Activated T-helper 17 cell treated with anti-CD3 and anti-CD28 coated beads, Interleukin-2, amount 50 U/mL, for 72 hours (primary cell): ENCODE measurements around the gene EPG5. TPM values are rescaled to one million over a fixed set of nuclear protein-coding genes. Genes with fewer than 3 reads are reported as not detected.
"Not testable (repeated sequence)": the region's sequence is repeated elsewhere in the genome, so short reads cannot be mapped to it uniquely, and the experiment has no call there.

Experiments used
- ATAC-seq: fragments of 150-1000 bp; cut with Tn5 transposase; replicated peaks from 2 replicates; pipeline ENCODE4 v1.10.0; 2021; ENCODE audit warnings: mild to moderate bottlenecking, moderate library complexity
- H3K27ac Mint-ChIP-seq: one replicate; pipeline ENCODE4 v1.8.0; 2022; ENCODE audit warnings: mixed read lengths
- H3K27me3 Mint-ChIP-seq: one replicate; pipeline ENCODE4 v1.8.0; 2022; ENCODE audit warnings: mixed read lengths
- H3K36me3 Mint-ChIP-seq: one replicate; pipeline ENCODE4 v1.8.0; 2022; ENCODE audit warnings: low read depth, mild to moderate bottlenecking, mixed read lengths
- H3K4me1 Mint-ChIP-seq: one replicate; pipeline ENCODE4 v1.8.0; 2022; ENCODE audit warnings: mixed read lengths
- H3K4me3 Mint-ChIP-seq: one replicate; pipeline ENCODE4 v1.8.0; 2022; ENCODE audit warnings: mild to moderate bottlenecking, mixed read lengths
- H3K9me3 Mint-ChIP-seq: one replicate; pipeline ENCODE4 v1.8.0; 2022; ENCODE audit warnings: mixed read lengths
- total RNA-seq, 2 donors: library from RNA; stranded (reverse); gene quantifications; one replicate each; pipeline ENCODE4 v1.2.3, GENCODE V29; 2022

The EPG5 gene
- total RNA-seq, 2 donors from 2014 or later: 22.9 to 24.0 TPM

GRCh38 chr18:45856531-45856930 lies 110.6 kb downstream of the EPG5 start:
- no peak overlapping the region for H3K4me3 Mint-ChIP-seq
- no peak for ATAC-seq
- H3K4me1 Mint-ChIP-seq: peaks cover 5% of the 10 kb centered on the region
- H3K9me3 Mint-ChIP-seq: no peaks in the 10 kb centered on the region
- no peak overlapping the region for H3K27ac Mint-ChIP-seq
- no peaks in the 10 kb centered on the region for H3K27me3 Mint-ChIP-seq
- H3K36me3 Mint-ChIP-seq: peaks cover 100% of the 10 kb centered on the region

- H3K36me3 Mint-ChIP-seq: peaks cover 99% of the 10 kb centered on the region
These were observed 113.0 kb downstream of the EPG5 start for GRCh38 chr18:45854036-45854586.

GRCh38 chr18:45852631-45853030 lies 114.5 kb downstream of the EPG5 start:
- peak overlapping the region; percentile 4 for H3K27ac Mint-ChIP-seq
- H3K27me3 Mint-ChIP-seq: no peaks in the 10 kb centered on the region
- H3K4me1 Mint-ChIP-seq: peaks cover 5% of the 10 kb centered on the region
- H3K9me3 Mint-ChIP-seq: no peaks in the 10 kb centered on the region
- H3K4me3 Mint-ChIP-seq: no peak overlapping the region
- ATAC-seq: no peak
- peaks cover 87% of the 10 kb centered on the region for H3K36me3 Mint-ChIP-seq

More at GRCh38 chr18:45854036-45854586, 113.0 kb downstream of the EPG5 start:
- Mint-ChIP-seq H3K9me3 (no peaks in the 10 kb centered on the region), H3K4me1 (peaks cover 5% of the 10 kb centered on the region), H3K27ac (peak overlapping the region; percentile 4), H3K4me3 (no peak overlapping the region), H3K27me3 (no peaks in the 10 kb centered on the region)
- no peak for ATAC-seq

GRCh38 chr18:45851161-45851925 lies 115.8 kb downstream of the EPG5 start:
- ATAC-seq: no peak
- peaks cover 5% of the 10 kb centered on the region for H3K4me1 Mint-ChIP-seq
- H3K9me3 Mint-ChIP-seq: no peaks in the 10 kb centered on the region
- H3K4me3 Mint-ChIP-seq: no peak overlapping the region
- H3K27me3 Mint-ChIP-seq: no peaks in the 10 kb centered on the region
- H3K36me3 Mint-ChIP-seq: peaks cover 74% of the 10 kb centered on the region
- peak overlapping the region; percentile 29 for H3K27ac Mint-ChIP-seq

- Mint-ChIP-seq H3K36me3 (peaks cover 61% of the 10 kb centered on the region), H3K4me1 (peaks cover 5% of the 10 kb centered on the region), H3K4me3 (no peak overlapping the region), H3K27ac (no peak overlapping the region), H3K9me3 (no peaks in the 10 kb centered on the region), H3K27me3 (no peaks in the 10 kb centered on the region)
- ATAC-seq: peak; percentile 28
These were observed 117.1 kb downstream of the EPG5 start for GRCh38 chr18:45850021-45850420.

GRCh38 chr18:45849529-45849928 lies 117.6 kb downstream of the EPG5 start:
- H3K4me3 Mint-ChIP-seq: no peak overlapping the region
- H3K36me3 Mint-ChIP-seq: peaks cover 56% of the 10 kb centered on the region
- peaks cover 5% of the 10 kb centered on the region for H3K4me1 Mint-ChIP-seq
- peak; percentile 52 for ATAC-seq
- no peaks in the 10 kb centered on the region for H3K27me3 Mint-ChIP-seq
- no peaks in the 10 kb centered on the region for H3K9me3 Mint-ChIP-seq
- H3K27ac Mint-ChIP-seq: no peak overlapping the region

GRCh38 chr18:45848643-45849042 lies 118.5 kb downstream of the EPG5 start:
- not testable (repeated sequence) for H3K4me3 Mint-ChIP-seq, H3K27me3 Mint-ChIP-seq, H3K9me3 Mint-ChIP-seq, H3K27ac Mint-ChIP-seq, ATAC-seq, H3K4me1 Mint-ChIP-seq
- peaks cover 47% of the 10 kb centered on the region for H3K36me3 Mint-ChIP-seq

GRCh38 chr18:45847119-45847518 lies 120.0 kb downstream of the EPG5 start:
- Mint-ChIP-seq H3K27me3 (no peaks in the 10 kb centered on the region), H3K9me3 (no peaks in the 10 kb centered on the region), H3K27ac (no peak overlapping the region), H3K4me3 (no peak overlapping the region), H3K4me1 (no peaks in the 10 kb centered on the region), H3K36me3 (peaks cover 32% of the 10 kb centered on the region)
- ATAC-seq: no peak

GRCh38 chr18:45845410-45845809 lies 121.7 kb downstream of the EPG5 start:
- H3K4me3 Mint-ChIP-seq: no peak overlapping the region
- no peaks in the 10 kb centered on the region for H3K9me3 Mint-ChIP-seq
- H3K27me3 Mint-ChIP-seq: no peaks in the 10 kb centered on the region
- no peak overlapping the region for H3K27ac Mint-ChIP-seq
- H3K4me1 Mint-ChIP-seq: peaks cover 5% of the 10 kb centered on the region
- ATAC-seq: no peak
- H3K36me3 Mint-ChIP-seq: peaks cover 15% of the 10 kb centered on the region

- no peak for ATAC-seq
- Mint-ChIP-seq H3K4me1 (peaks cover 5% of the 10 kb centered on the region), H3K36me3 (peaks cover 10% of the 10 kb centered on the region), H3K4me3 (no peak overlapping the region), H3K9me3 (no peaks in the 10 kb centered on the region), H3K27ac (no peak overlapping the region), H3K27me3 (no peaks in the 10 kb centered on the region)
These were observed 122.2 kb downstream of the EPG5 start for GRCh38 chr18:45844938-45845337.

- no peaks in the 10 kb centered on the region for H3K36me3 Mint-ChIP-seq
- H3K27me3 Mint-ChIP-seq: peaks cover 13% of the 10 kb centered on the region
These were observed 124.1 kb downstream of the EPG5 start for GRCh38 chr18:45843019-45843418.

GRCh38 chr18:45841765-45842442 lies 125.2 kb downstream of the EPG5 start:
- no peaks in the 10 kb centered on the region for H3K36me3 Mint-ChIP-seq
- H3K9me3 Mint-ChIP-seq: no peaks in the 10 kb centered on the region
- H3K4me3 Mint-ChIP-seq: no peak overlapping the region
- ATAC-seq: no peak
- peaks cover 17% of the 10 kb centered on the region for H3K27me3 Mint-ChIP-seq
- H3K4me1 Mint-ChIP-seq: peaks cover 9% of the 10 kb centered on the region
- no peak overlapping the region for H3K27ac Mint-ChIP-seq

More at GRCh38 chr18:45843019-45843418, 124.1 kb downstream of the EPG5 start:
- Mint-ChIP-seq H3K4me3 (no peak overlapping the region), H3K27ac (no peak overlapping the region), H3K9me3 (no peaks in the 10 kb centered on the region), H3K4me1 (peaks cover 8% of the 10 kb centered on the region)
- no peak for ATAC-seq

GRCh38 chr18:45841060-45841764 lies 125.9 kb downstream of the EPG5 start:
- no peaks in the 10 kb centered on the region for H3K9me3 Mint-ChIP-seq
- no peak for ATAC-seq

More at GRCh38 chr18:45841060-45841764, 125.9 kb downstream of the EPG5 start:
- Mint-ChIP-seq H3K4me1 (peaks cover 9% of the 10 kb centered on the region), H3K27ac (no peak overlapping the region), H3K4me3 (no peak overlapping the region), H3K27me3 (peaks cover 20% of the 10 kb centered on the region), H3K36me3 (no peaks in the 10 kb centered on the region)
